Adipocyte (in vitro differentiated cells): ENCODE measurements around the gene SPACA6.
A peak's percentile ranks its signal among the peaks of the same experiment; 100 is the strongest.
"Not testable (repeated sequence)": the region's sequence is repeated elsewhere in the genome, so short reads cannot be mapped to it uniquely, and the experiment has no call there.

Experiments
- DNase-seq: peaks from one replicate; pipeline ENCODE4 v3.0.0-alpha.2; 2015; ENCODE audit warnings: low read depth
- H3K27me3 ChIP-seq: replicated peaks from 2 replicates; pipeline ENCODE4 v1.7.0; 2013; ENCODE audit warnings: mild to moderate bottlenecking, low read length, moderate library complexity; ENCODE audit not compliant: control insufficient read depth, insufficient read depth
- H3K36me3 ChIP-seq: 2 replicates; pipeline ENCODE4 v1.7.0; 2013; ENCODE audit warnings: low read length, mild to moderate bottlenecking, moderate library complexity; ENCODE audit not compliant: control insufficient read depth, insufficient read depth, severe bottlenecking
- H3K4me1 ChIP-seq: 2 replicates; pipeline ENCODE4 v1.7.0; 2013; ENCODE audit warnings: mild to moderate bottlenecking, low read length, moderate library complexity; ENCODE audit not compliant: control insufficient read depth, insufficient read depth
- H3K4me3 ChIP-seq: 2 replicates; pipeline ENCODE4 v1.7.0; 2013; ENCODE audit warnings: mild to moderate bottlenecking, low read length, moderate library complexity
- H3K9ac ChIP-seq: 2 replicates; pipeline ENCODE4 v1.7.0; 2013; ENCODE audit warnings: mild to moderate bottlenecking, low read length, moderate library complexity
- H3K9me3 ChIP-seq: 2 replicates; pipeline ENCODE4 v1.7.0; 2013; ENCODE audit warnings: mild to moderate bottlenecking, low read length, moderate library complexity; ENCODE audit not compliant: control insufficient read depth

SPACA6 gene

GRCh38 chr19:51664997-51665396 lies 28.1 kb upstream of the SPACA6 start:
- peak; percentile 10 for DNase-seq
- no peak overlapping the region for H3K4me3 ChIP-seq
- H3K27me3 ChIP-seq, result no peaks in the 10 kb centered on the region
- H3K9me3 ChIP-seq, result no peaks in the 10 kb centered on the region
- H3K9ac ChIP-seq, result no peak overlapping the region
- no peaks in the 10 kb centered on the region for H3K36me3 ChIP-seq
- peaks cover 4% of the 10 kb centered on the region for H3K4me1 ChIP-seq

GRCh38 chr19:51668216-51668615 lies 24.9 kb upstream of the SPACA6 start:
- no peak for DNase-seq
- no peak overlapping the region for H3K9ac ChIP-seq
- no peaks in the 10 kb centered on the region for H3K27me3 ChIP-seq
- no peaks in the 10 kb centered on the region for H3K9me3 ChIP-seq
- no peak overlapping the region for H3K4me3 ChIP-seq
- H3K36me3 ChIP-seq, result no peaks in the 10 kb centered on the region
- H3K4me1 ChIP-seq, result peaks cover 4% of the 10 kb centered on the region

GRCh38 chr19:51675911-51676565 lies 17.1 kb upstream of the SPACA6 start:
- H3K9ac ChIP-seq, H3K36me3 ChIP-seq, H3K9me3 ChIP-seq, H3K4me1 ChIP-seq, H3K4me3 ChIP-seq: not testable (repeated sequence)
- DNase-seq, result peak; percentile 53
- H3K27me3 ChIP-seq, result peaks cover 11% of the 10 kb centered on the region

DNA sequence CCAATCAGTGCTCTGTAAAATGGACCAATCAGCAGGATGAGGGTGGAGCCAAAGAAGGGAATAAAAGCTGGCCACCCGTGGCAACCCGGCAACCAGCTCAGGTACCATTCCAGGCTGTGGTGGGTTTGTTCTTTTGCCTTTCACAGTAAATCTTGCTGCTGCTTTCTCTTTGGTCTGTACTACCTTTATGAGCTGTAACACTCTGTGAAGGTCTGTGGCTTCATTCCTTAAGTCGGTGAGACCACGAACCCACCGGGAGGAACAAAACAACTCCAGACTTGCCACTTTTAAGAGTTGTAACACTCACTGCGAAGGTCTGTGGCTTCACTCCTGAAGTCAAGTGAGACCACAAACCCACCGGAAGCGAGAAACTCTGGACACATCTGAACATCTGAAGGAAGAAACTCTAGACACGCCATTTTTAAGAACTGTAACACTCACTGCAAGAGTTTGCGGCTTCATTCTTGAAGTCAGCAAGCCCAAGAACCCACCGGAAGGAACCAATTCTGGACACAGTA lies 16.5 kb upstream of the SPACA6 start:
- no peak for DNase-seq
- no peaks in the 10 kb centered on the region for H3K9me3 ChIP-seq
- no peak overlapping the region for H3K9ac ChIP-seq
- no peaks in the 10 kb centered on the region for H3K36me3 ChIP-seq
- H3K27me3 ChIP-seq, result peaks cover 11% of the 10 kb centered on the region
- H3K4me3 ChIP-seq, result no peak overlapping the region
- H3K4me1 ChIP-seq, result no peaks in the 10 kb centered on the region

DNA sequence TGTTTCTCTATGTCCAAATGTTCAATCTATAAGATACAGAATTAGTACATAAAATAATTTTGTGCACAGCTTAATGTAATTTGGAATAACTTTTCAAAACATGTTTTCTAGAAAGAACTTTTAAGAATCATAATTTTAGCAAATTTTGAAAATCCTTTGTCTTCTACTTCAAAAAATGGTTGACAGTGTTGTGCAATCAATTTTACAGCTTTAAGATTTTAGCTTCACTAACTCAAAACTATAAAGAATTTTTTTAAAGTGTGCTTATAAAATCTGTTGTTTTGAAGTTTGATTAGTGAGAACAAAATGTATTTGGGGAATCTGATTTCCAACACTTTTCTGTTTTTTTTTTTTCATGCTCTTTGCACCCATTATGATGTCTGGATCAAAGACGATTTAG lies 12.7 kb upstream of the SPACA6 start:
- Histone ChIP-seq H3K27me3 (peaks cover 11% of the 10 kb centered on the region), H3K4me1 (no peaks in the 10 kb centered on the region), H3K36me3 (no peaks in the 10 kb centered on the region), H3K9me3 (no peaks in the 10 kb centered on the region), H3K4me3 (no peak overlapping the region), H3K9ac (no peak overlapping the region)
- DNase-seq, result no peak

DNA sequence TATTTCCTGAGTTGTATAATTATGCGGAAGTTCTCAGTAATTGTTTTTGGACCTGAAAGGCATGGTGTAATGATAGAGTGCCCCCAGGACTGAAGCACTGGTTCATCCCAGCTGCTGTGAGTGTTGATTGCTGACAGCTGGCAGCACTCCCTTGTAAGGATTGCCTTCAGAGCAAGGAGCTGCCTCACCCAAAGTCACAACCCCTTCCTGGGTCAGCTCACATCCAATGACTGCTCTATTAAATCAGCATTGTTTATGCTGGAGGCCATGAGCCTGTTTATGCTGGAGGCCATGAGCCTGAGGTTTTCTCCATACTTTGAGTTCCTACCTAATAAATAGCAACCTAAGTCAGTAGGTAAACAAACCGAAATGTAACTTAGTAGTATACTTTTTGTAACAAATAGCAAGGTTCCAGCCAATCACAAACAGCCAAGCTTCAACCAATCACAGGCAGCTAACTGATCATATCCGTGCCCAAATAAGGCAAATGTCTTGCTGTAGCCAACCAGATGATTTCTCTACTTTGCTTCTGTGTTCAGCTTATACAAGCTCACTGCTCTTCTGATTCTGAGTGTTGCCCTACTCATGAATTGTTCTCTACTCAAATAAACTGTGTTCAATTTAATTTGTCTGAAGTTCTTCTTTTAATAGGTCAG lies 11.7 kb upstream of the SPACA6 start:
- H3K36me3 ChIP-seq, result no peaks in the 10 kb centered on the region
- peaks cover 11% of the 10 kb centered on the region for H3K27me3 ChIP-seq
- peaks cover 7% of the 10 kb centered on the region for H3K4me1 ChIP-seq
- no peak for DNase-seq
- H3K9me3 ChIP-seq, result no peaks in the 10 kb centered on the region
- no peak overlapping the region for H3K9ac ChIP-seq
- H3K4me3 ChIP-seq, result no peak overlapping the region

DNA sequence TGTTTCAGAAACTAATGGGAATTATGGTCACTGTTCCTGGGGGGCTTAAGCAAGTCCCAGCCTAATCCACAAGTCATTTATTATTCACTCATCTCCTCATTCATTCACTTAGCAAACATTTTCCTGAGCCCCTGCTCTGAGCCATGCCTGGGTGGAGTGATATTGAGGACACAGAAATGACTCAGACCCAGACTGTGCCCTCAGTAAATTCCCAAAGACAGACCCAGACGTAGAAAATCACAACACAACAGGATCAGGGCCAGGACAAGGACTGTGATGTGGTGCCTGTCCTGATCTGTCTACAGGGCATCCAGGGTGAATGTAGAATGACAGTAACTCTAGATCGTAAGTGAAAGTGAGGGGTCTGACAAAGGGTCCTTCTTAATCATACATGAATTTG lies 7.0 kb upstream of the SPACA6 start:
- no peaks in the 10 kb centered on the region for H3K9me3 ChIP-seq
- peak; percentile 28 for DNase-seq
- peaks cover 21% of the 10 kb centered on the region for H3K4me1 ChIP-seq
- H3K36me3 ChIP-seq, result no peaks in the 10 kb centered on the region
- no peak overlapping the region for H3K4me3 ChIP-seq
- H3K27me3 ChIP-seq, result no peaks in the 10 kb centered on the region
- peak overlapping the region; percentile 31 for H3K9ac ChIP-seq

DNA sequence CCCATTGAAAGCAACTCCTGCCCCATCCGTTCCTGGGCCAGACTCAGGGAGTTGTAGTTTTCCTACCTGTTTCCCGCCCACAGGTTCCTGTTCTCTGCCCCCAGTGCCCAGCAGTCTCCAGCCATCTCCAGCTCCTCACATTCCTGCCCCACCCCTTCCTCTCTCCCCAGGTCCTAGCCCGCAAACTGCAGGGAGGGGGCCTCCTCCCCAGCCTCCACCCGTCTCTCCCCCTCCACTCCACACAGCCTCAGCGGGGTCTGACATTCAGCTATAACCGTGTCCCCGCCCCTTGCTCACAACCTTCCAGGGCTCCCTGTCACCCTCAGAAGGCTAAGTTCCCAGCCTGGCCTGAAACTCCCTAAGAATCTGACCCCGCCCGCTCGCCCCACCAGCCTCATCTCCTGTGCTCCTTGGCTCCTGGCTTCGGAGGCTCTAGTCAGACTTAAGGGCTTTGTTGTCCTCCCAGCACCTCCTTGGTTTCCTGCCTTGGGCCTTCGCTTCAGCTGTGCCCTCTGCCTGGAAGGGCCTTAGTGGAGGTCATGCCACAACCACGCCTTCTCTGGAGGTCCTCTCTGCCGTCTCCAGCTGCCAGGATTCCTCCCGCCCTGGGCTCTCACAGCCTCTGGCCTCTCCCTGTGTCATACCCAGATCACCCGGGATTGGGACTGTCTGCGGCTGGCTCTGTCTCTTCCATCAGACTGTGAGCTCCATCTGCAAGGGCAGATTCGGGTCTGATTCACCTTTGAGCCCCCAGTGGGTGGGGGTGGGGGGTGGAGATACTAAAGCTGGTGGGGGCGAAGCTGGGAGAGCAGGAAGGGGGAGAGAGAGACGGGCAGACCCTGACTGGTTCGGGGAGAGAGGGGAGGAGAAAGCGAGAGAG lies 5.1 kb upstream of the SPACA6 start:
- Histone ChIP-seq H3K4me3 (peak overlapping the region; percentile 86), H3K27me3 (no peaks in the 10 kb centered on the region), H3K4me1 (peaks cover 31% of the 10 kb centered on the region), H3K9me3 (no peaks in the 10 kb centered on the region), H3K9ac (peak overlapping the region; percentile 92), H3K36me3 (peaks cover 1% of the 10 kb centered on the region)
- DNase-seq, result peak; percentile 80

DNA sequence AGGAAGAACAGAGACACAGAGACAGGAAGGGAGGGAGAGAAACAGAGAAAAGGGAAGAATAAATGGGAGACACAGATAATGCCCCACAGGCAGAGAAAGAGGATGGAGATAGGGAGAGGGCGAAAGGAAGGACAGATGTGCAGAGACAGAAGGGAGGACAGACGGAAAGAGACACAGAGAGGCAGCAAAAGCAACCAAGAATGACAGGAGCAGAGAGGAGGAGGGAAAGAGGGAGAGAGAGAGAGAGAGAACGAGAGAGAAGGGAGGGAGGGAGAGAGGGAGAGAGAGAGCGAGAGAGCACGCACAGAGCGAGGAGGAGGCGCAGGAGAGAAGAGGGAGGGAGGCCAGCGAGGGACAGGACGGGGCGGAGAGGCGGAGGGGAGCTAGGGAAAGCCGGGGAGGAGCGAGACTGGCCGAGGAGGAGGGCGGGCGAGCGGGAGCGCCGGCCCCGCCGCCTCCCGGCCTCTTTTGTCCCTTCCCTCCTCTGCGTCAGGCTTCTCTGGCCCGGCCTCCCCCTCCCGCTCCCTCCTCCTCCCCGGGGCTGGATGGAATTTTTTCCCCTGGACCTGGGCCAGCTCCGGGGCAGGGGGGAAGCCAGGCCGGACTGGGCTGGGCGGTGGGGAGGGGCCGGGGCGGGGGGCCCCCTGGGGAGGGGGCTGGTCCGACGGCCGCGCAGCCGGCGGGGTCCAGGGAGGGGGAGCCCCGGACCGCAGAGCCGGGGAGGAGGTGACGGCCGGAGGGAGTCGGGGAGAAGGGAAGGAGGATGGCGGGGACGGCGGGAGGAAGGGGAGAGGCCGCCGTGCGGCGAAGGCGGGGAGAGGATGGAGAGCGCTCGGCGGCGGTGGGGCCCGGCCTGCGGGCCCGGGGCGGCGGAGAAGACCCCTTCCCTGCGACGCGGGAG lies 4.2 kb upstream of the SPACA6 start:
- peaks cover 31% of the 10 kb centered on the region for H3K4me1 ChIP-seq
- DNase-seq, result peak; percentile 99
- peaks cover 6% of the 10 kb centered on the region for H3K36me3 ChIP-seq

DNA sequence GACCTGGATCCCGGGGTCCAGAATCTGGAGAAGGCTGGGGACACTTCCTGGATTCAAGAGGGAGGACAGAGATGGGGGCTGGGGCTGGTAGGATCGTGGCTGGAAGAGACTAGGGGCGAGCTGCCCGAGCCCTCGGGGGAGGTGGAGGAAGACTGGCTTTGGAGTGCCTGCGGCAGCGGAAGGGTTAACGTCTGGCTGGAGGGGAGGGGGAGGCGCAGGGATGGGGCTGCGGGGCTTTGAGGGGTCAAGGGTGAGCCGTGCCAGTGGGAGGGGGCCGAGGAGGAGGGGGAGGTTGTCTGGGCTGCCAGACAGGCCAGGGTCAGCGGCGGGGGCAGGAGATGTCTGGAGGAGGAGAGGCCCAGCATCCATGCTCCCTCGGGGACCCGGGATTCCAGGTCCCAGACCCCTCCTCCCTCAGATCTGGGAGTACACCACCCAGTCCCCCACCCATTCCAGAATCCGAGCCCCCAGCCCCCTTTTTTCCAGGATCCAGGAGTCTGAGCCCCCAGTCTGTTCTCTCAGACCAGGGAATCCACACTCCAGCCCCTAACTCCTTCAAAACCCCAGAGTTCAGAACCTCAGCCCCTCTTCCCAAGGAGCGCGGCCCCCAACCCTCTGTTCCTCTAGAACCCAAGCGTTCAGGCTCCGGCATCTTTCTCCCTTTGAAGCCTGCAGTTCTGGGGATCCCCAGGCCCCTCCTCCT lies 3.2 kb upstream of the SPACA6 start:
- DNase-seq, result peak; percentile 72
- H3K36me3 ChIP-seq, result peaks cover 14% of the 10 kb centered on the region

More for the DNA sequence above, 4.2 kb upstream of the SPACA6 start:
- H3K4me3 ChIP-seq, result peak overlapping the region; percentile 99
- H3K9ac ChIP-seq, result peak overlapping the region; percentile 95
- no peaks in the 10 kb centered on the region for H3K9me3 ChIP-seq
- no peaks in the 10 kb centered on the region for H3K27me3 ChIP-seq

More for the DNA sequence above, 3.2 kb upstream of the SPACA6 start:
- Histone ChIP-seq H3K27me3 (no peaks in the 10 kb centered on the region), H3K4me3 (peak overlapping the region; percentile 99), H3K9ac (peak overlapping the region; percentile 95), H3K9me3 (no peaks in the 10 kb centered on the region), H3K4me1 (peaks cover 31% of the 10 kb centered on the region)
